PFSK-1 (cell line): ENCODE data around the gene MRGPRG.

ENCODE experiments used
- FOXP2 ChIP-seq: optimal IDR thresholded peaks from 2 replicates; pipeline ENCODE3; 2011; ENCODE audit warnings: borderline replicate concordance, control low read depth, inconsistent platforms; ENCODE audit not compliant: insufficient read depth; ENCODE audit errors: extremely low read length, extremely low read depth
- POLR2AphosphoS5 ChIP-seq: IDR thresholded peaks from 2 replicates; pipeline ENCODE4 v1.6.1; 2012; ENCODE audit warnings: low read depth, mild to moderate bottlenecking, control low read depth, low read length, moderate library complexity
- SIN3A ChIP-seq: IDR thresholded peaks from 2 replicates; pipeline ENCODE4 v1.6.1; 2012; ENCODE audit warnings: mild to moderate bottlenecking, low read length, moderate library complexity, borderline replicate concordance; ENCODE audit not compliant: insufficient read depth
- TAF1 ChIP-seq: IDR thresholded peaks from 2 replicates; pipeline ENCODE4 v1.6.1; 2012; ENCODE audit warnings: low read length, control low read depth, borderline replicate concordance; ENCODE audit not compliant: insufficient read depth
- TF ChIP-seq, protein P1 (sequence below), 2 experiments: IDR thresholded peaks; 2 replicates each; pipeline versions ENCODE4 v1.6.1 to v1.8.0; 2011 to 2012; ENCODE audit warnings: low read depth in 2 of 2, low read length in 2 of 2, control low read depth in 1 of 2, inconsistent platforms in 1 of 2, mild to moderate bottlenecking in 1 of 2, moderate library complexity in 1 of 2; ENCODE audit not compliant: insufficient read depth in 1 of 2

Gene MRGPRG

DNA sequence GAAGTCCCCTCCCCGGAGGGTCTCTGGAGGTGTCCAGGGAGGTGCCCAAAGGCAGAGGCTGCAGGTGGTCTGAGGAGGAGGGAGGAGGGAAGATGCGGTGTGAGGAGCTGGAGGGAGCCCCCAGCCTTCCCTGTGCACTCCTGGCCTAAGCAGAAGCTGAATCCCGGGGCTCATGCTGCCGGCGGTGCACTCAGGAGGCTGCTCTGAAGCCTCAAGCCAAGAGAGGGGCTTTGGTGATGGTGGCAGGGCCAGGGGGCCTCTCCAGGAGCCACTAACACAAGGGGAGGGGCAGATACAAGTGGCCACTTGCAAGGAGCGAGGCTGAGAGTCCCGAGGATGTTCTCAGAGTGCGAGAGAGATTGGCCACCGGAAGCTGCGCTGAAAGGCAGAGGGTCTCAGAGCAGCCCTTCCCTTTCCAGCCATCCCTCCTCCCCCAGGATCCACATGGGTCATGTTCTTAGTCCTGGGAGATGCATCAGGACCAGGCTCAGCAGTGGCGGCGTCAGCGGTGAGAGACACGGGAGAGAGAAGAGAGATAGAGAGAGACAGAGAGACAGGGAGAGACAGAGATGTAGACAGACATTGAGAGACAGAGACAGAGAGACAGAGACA is 774 bp upstream of the MRGPRG start:
- TF ChIP-seq POLR2AphosphoS5 (no peak), SIN3A (no peak), TAF1 (no peak), FOXP2 (no peak)
- TF ChIP-seq, protein P1, sequence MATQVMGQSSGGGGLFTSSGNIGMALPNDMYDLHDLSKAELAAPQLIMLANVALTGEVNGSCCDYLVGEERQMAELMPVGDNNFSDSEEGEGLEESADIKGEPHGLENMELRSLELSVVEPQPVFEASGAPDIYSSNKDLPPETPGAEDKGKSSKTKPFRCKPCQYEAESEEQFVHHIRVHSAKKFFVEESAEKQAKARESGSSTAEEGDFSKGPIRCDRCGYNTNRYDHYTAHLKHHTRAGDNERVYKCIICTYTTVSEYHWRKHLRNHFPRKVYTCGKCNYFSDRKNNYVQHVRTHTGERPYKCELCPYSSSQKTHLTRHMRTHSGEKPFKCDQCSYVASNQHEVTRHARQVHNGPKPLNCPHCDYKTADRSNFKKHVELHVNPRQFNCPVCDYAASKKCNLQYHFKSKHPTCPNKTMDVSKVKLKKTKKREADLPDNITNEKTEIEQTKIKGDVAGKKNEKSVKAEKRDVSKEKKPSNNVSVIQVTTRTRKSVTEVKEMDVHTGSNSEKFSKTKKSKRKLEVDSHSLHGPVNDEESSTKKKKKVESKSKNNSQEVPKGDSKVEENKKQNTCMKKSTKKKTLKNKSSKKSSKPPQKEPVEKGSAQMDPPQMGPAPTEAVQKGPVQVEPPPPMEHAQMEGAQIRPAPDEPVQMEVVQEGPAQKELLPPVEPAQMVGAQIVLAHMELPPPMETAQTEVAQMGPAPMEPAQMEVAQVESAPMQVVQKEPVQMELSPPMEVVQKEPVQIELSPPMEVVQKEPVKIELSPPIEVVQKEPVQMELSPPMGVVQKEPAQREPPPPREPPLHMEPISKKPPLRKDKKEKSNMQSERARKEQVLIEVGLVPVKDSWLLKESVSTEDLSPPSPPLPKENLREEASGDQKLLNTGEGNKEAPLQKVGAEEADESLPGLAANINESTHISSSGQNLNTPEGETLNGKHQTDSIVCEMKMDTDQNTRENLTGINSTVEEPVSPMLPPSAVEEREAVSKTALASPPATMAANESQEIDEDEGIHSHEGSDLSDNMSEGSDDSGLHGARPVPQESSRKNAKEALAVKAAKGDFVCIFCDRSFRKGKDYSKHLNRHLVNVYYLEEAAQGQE (IDR thresholded peaks at IDR 0.05; ENCODE audit: insufficient read depth in 1 of 2, low read depth in 2 of 2, low read length in 2 of 2) = no peak

DNA sequence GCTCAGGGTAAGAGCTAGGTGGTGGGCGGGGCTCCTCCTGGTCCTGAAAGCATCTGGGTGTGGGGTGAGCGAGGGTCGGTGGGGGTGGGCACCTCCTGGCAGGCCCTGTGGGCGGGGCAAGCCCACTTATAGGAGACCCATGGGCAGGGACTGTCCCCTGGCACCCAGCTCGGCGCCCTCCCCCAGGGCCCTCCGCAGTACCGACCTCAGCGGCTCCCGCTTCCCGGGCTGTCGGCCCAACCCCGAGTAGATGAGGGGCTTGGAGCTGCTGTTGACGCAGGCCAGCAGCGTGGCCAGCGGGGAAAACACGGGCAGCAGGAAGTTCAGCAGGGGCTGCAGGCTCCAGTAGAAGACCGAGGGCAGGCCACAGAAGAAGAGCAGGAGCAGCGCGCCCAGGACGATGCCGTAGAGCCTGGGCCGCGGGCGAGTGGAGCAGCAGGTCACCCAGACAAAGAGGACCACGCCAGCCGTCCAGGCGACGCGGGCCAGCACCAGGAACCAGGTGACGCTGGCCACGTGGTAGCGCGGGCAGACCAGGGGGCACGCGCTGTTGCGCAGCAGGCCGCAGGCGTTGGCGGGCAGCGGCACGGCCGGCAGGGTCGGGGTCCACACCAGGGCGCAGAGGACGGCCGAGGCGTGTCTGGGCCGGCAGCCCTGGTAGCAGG is 663 bp downstream of the MRGPRG start:
- TF ChIP-seq TAF1 = no peak
- no peak for TF ChIP-seq SIN3A
- no peak for TF ChIP-seq POLR2AphosphoS5

DNA sequence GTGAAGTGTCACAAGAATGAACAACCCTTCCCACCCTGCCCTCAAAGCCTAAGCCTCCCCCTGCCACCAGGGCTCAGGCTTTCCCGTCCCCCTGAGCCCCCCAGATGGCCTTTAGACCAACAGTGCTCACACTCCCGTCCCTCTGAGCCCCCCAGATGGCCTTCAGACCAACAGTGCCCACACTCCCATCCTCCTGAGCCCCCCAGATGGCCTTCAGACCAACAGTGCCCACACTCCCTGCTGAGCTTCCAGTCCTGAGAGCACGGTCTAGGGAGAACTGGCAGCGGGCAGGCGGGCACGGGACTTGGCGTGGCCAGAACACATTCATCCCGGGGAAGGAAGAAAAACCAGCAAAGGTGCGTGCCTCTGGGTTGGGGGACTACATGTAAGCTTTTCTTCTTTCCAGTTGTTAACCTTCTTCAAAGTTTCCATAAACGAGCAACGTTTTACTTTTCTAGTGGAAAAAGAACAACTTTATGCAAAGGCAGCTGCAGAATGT is 2.5 kb downstream of the MRGPRG start:
- TF ChIP-seq, protein P1 (IDR thresholded peaks at IDR 0.05; ENCODE audit: insufficient read depth in 1 of 2, low read depth in 2 of 2, low read length in 2 of 2) = no peak
- no peak for TF ChIP-seq SIN3A
- TF ChIP-seq POLR2AphosphoS5 = no peak
- TF ChIP-seq TAF1 = no peak
- no peak for TF ChIP-seq FOXP2

DNA sequence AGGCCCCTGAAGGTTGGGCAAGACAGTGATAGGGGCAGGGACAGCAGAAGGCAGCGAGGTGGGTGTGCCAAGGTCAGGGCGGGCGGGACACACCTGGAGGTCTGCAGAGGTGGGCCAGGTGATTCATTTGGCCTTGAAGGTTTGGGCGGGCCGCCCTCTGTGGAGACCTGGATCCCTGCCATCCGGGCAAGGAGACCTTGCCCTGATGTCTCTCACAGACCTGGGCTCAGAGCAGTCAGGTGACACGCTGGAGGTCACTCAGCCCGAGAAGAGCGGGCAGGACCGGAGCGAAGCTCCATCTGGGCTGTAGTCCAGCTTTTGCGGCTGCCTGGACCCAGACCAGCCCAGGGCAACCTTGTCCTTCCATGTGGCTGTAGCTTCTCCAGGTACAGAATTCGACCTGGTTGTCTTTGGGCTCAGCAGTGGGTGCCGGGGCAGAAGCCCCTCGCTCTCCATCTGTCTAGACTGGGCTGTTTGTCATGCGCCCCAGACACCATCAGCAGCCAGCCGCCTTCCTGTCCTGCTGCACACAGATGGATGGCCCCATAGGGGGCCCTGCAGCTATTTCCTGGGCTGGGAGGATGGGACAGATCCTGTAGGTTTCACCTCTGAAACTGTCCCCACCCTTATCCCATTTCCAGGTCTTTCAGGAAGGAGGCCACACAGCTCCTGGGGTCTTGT is 3.1 kb downstream of the MRGPRG start:
- TF ChIP-seq TAF1 (no peak), FOXP2 (no peak), SIN3A (no peak)
- TF ChIP-seq, protein P1 (IDR thresholded peaks at IDR 0.05; ENCODE audit: insufficient read depth in 1 of 2, low read depth in 2 of 2, low read length in 2 of 2) = no peak

DNA sequence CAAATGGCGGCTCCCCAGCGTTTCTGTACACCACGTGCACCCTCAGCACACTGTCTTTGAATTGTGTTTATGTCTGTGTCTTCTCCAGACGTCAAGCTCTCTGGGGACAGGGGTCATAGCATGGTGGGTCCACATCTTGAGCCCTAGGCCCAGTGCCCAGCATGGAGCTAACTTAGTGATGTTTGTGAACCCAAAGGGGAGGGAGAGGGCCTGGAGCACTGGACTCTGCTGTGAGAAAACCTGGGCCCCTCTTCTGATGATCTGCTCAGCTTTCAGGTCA is 4.3 kb downstream of the MRGPRG start:
- TF ChIP-seq POLR2AphosphoS5 (no peak), FOXP2 (no peak), TAF1 (no peak), SIN3A (no peak)
- TF ChIP-seq, protein P1 (IDR thresholded peaks at IDR 0.05; ENCODE audit: insufficient read depth in 1 of 2, low read depth in 2 of 2, low read length in 2 of 2) = no peak
